ENCODE results near the gene HABP2. TPM values are rescaled to one million over a fixed set of nuclear protein-coding genes. Genes with fewer than 3 reads are reported as not detected.

The HABP2 gene
- total RNA-seq, 1 donor from 2014 or later = not detected

- no peak overlapping the region for H3K4me3 Mint-ChIP-seq (ENCODE audit: unreplicated experiment)
- no peaks in the 10 kb centered on the region for H3K9me3 Mint-ChIP-seq (ENCODE audit: unreplicated experiment)
- TF ChIP-seq CTCF (IDR thresholded peaks at IDR 0.05; ENCODE audit: partially characterized antibody, unreplicated experiment) = no peak
- no peak for DNase-seq
- no peaks in the 10 kb centered on the region for H3K36me3 Mint-ChIP-seq (ENCODE audit: unreplicated experiment)
- no peak overlapping the region for H3K27ac Mint-ChIP-seq (ENCODE audit: unreplicated experiment)
- no peaks in the 10 kb centered on the region for H3K27me3 Mint-ChIP-seq (ENCODE audit: unreplicated experiment)
- peaks cover 3% of the 10 kb centered on the region for H3K4me1 Mint-ChIP-seq (ENCODE audit: low read depth, unreplicated experiment)
These were observed 41.8 kb downstream of the HABP2 start for GRCh38 chr10:113594652-113595051.

GRCh38 chr10:113600569-113600968, 47.7 kb downstream of the HABP2 start:
- no peak overlapping the region for H3K4me3 Mint-ChIP-seq (ENCODE audit: unreplicated experiment)
- H3K27ac Mint-ChIP-seq (ENCODE audit: unreplicated experiment) = no peak overlapping the region
- no peaks in the 10 kb centered on the region for H3K36me3 Mint-ChIP-seq (ENCODE audit: unreplicated experiment)
- no peaks in the 10 kb centered on the region for H3K4me1 Mint-ChIP-seq (ENCODE audit: low read depth, unreplicated experiment)
- no peak for TF ChIP-seq CTCF (IDR thresholded peaks at IDR 0.05; ENCODE audit: partially characterized antibody, unreplicated experiment)
- no peaks in the 10 kb centered on the region for H3K9me3 Mint-ChIP-seq (ENCODE audit: unreplicated experiment)
- H3K27me3 Mint-ChIP-seq (ENCODE audit: unreplicated experiment) = no peaks in the 10 kb centered on the region
- DNase-seq = no peak

- H3K36me3 Mint-ChIP-seq (ENCODE audit: unreplicated experiment) = no peaks in the 10 kb centered on the region
- no peak for TF ChIP-seq CTCF (IDR thresholded peaks at IDR 0.05; ENCODE audit: partially characterized antibody, unreplicated experiment)
- no peak overlapping the region for H3K4me3 Mint-ChIP-seq (ENCODE audit: unreplicated experiment)
- no peak for DNase-seq
- H3K9me3 Mint-ChIP-seq (ENCODE audit: unreplicated experiment) = no peaks in the 10 kb centered on the region
- H3K27me3 Mint-ChIP-seq (ENCODE audit: unreplicated experiment) = no peaks in the 10 kb centered on the region
- no peak overlapping the region for H3K27ac Mint-ChIP-seq (ENCODE audit: unreplicated experiment)
- no peaks in the 10 kb centered on the region for H3K4me1 Mint-ChIP-seq (ENCODE audit: low read depth, unreplicated experiment)
These were observed 50.4 kb downstream of the HABP2 start for GRCh38 chr10:113603057-113603777.

- H3K27ac Mint-ChIP-seq (ENCODE audit: unreplicated experiment) = no peak overlapping the region
- H3K27me3 Mint-ChIP-seq (ENCODE audit: unreplicated experiment) = no peaks in the 10 kb centered on the region
- no peak overlapping the region for H3K4me3 Mint-ChIP-seq (ENCODE audit: unreplicated experiment)
- DNase-seq = no peak
- no peaks in the 10 kb centered on the region for H3K4me1 Mint-ChIP-seq (ENCODE audit: low read depth, unreplicated experiment)
- TF ChIP-seq CTCF (IDR thresholded peaks at IDR 0.05; ENCODE audit: partially characterized antibody, unreplicated experiment) = no peak
- no peaks in the 10 kb centered on the region for H3K36me3 Mint-ChIP-seq (ENCODE audit: unreplicated experiment)
- H3K9me3 Mint-ChIP-seq (ENCODE audit: unreplicated experiment) = no peaks in the 10 kb centered on the region
These were observed 51.7 kb downstream of the HABP2 start for GRCh38 chr10:113604572-113604971.

GRCh38 chr10:113605268-113605978, 52.6 kb downstream of the HABP2 start:
- Mint-ChIP-seq H3K4me3 (ENCODE audit: unreplicated experiment) (no peak overlapping the region), H3K9me3 (ENCODE audit: unreplicated experiment) (no peaks in the 10 kb centered on the region), H3K36me3 (ENCODE audit: unreplicated experiment) (no peaks in the 10 kb centered on the region), H3K27me3 (ENCODE audit: unreplicated experiment) (no peaks in the 10 kb centered on the region), H3K4me1 (ENCODE audit: low read depth, unreplicated experiment) (no peaks in the 10 kb centered on the region), H3K27ac (ENCODE audit: unreplicated experiment) (no peak overlapping the region)
- TF ChIP-seq CTCF (IDR thresholded peaks at IDR 0.05; ENCODE audit: partially characterized antibody, unreplicated experiment) = no peak
- DNase-seq = no peak
